HEK293T (cell line): Measurements from ENCODE around the gene C16orf86.

Experiments used
- CTBP1 ChIP-seq: fragments of 450-650 bp; IDR thresholded peaks from 2 replicates; pipeline ENCODE4 v1.6.1; 2016; ENCODE audit warnings: borderline replicate concordance
- FOXK2 ChIP-seq: fragments of 450-650 bp; IDR thresholded peaks from 2 replicates; pipeline ENCODE4 v1.6.1; 2016; ENCODE audit warnings: mild to moderate bottlenecking
- SP1 ChIP-seq: fragments of 450-650 bp; IDR thresholded peaks from 2 replicates; pipeline ENCODE4 v1.6.1; 2017
- TARDBP ChIP-seq: fragments of 450-650 bp; IDR thresholded peaks from 2 replicates; pipeline ENCODE4 v1.6.1; 2016

- TF ChIP-seq TARDBP (no peak), CTBP1 (no peak), SP1 (no peak), FOXK2 (no peak)
Observed at GRCh38 chr16:67704110-67704509, 37.5 kb downstream of the C16orf86 start.
